Measurements from ENCODE around the gene HIVEP2.

DNA sequence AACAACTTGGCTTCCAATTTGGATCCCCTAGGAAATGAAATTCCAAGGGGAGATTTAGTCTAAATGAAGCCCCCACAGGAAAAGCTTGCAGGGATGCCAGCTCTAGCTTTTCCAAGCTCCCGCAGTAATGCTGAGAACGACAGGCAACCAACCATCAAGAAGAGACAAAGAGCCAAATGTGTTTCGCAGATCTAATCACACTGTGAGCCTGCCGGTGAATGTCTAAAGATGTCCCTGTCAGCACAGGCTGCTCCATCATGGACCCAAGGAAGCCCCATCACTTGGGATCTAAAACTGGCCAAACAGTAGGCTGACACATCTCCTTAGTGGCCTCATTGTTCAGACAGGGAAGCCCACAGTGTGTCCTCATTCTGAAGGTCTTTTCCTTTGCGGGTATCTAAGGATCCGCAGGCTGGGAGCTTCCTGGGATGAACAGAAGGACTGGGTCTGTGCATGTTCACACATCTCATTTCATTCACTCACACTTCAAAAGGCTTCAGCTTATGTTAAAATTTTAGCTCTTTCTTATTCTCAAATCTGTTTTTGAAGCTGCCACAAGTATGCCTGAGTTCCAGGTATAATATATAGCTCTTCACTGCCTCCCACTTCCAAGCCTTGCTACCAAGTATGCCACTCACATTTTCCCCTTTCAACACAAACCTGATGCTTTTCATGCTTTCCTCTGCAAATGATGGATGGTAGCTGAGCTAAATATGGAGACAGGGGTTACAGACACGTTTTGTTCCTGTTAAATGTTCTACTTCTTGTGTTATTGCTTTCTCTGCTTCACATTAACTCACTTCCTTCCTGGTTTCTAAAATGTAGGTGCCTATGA is 229.8 kb downstream of the HIVEP2 start:
- TF ChIP-seq SUZ12 (IDR thresholded peaks at IDR 0.05; ENCODE audit: extremely low read depth, insufficient read depth, insufficient read length) (no peak), ZNF274 (IDR thresholded peaks at IDR 0.05; ENCODE audit: low read depth, low read length) (no peak), YY1 (IDR thresholded peaks at IDR 0.05; ENCODE audit: insufficient read depth, insufficient read length) (no peak)
